GM19397 (cell line): ENCODE results near the gene KASH5.

Experiments used
- ATAC-seq: cut with Tn5 transposase; IDR thresholded peaks from one replicate; pipeline ENCODE4 v1.9.1; 2021; ENCODE audit warnings: mild to moderate bottlenecking, moderate library complexity; ENCODE audit not compliant: unreplicated experiment

KASH5 gene

GRCh38 chr19:49421039-49421877 is 33.2 kb downstream of the KASH5 start:
- ATAC-seq = no peak

- no peak for ATAC-seq
These were observed 33.8 kb downstream of the KASH5 start for GRCh38 chr19:49421878-49422202.

- ATAC-seq = no peak
These were observed 34.5 kb downstream of the KASH5 start for GRCh38 chr19:49422407-49423070.

- no peak for ATAC-seq
These were observed 35.3 kb downstream of the KASH5 start, which contains the start of gene PTH2 for GRCh38 chr19:49423071-49423984. TSS of gene PTH2 (minus strand) at chr19:49423441. CDS start at chr19:49423339, 102 bp downstream.

- no peak for ATAC-seq
These were observed 35.9 kb downstream of the KASH5 start for GRCh38 chr19:49423985-49424303.

GRCh38 chr19:49425178-49425577 is 37.1 kb downstream of the KASH5 start, which contains the start of gene GFY:
TSS of gene GFY (plus strand) at chr19:49425388. CDS start at chr19:49426431, 1,043 bp downstream.
- ATAC-seq = no peak

GRCh38 chr19:49425922-49426592 is 38.0 kb downstream of the KASH5 start:
- ATAC-seq = no peak

GRCh38 chr19:49427339-49427738 is 39.3 kb downstream of the KASH5 start:
- ATAC-seq = no peak

- no peak for ATAC-seq
These were observed 40.0 kb downstream of the KASH5 start for GRCh38 chr19:49427855-49428546.

GRCh38 chr19:49428547-49429451 is 40.8 kb downstream of the KASH5 start:
- ATAC-seq = no peak

GRCh38 chr19:49430172-49430677 is 42.2 kb downstream of the KASH5 start:
- ATAC-seq = no peak

- no peak for ATAC-seq
These were observed 42.8 kb downstream of the KASH5 start for GRCh38 chr19:49430678-49431329.

GRCh38 chr19:49431330-49431749 is 43.3 kb downstream of the KASH5 start:
- no peak for ATAC-seq

- no peak for ATAC-seq
These were observed 44.4 kb downstream of the KASH5 start for GRCh38 chr19:49432141-49433073.

GRCh38 chr19:49433240-49433901 is 45.3 kb downstream of the KASH5 start:
- no peak for ATAC-seq

GRCh38 chr19:49434907-49435583 is 47.0 kb downstream of the KASH5 start:
- no peak for ATAC-seq
